NCI-H82 treated with DMSO at 0.1 percent for 48 hours (cell line): ENCODE results near the gene ABL1.

Experiments used
- DNase-seq: peaks from one replicate; lab custom pipeline; 2025; ENCODE audit not compliant: unreplicated experiment; lab: John Stamatoyannopoulos, UW

Gene ABL1

GRCh38 chr9:130927995-130928900 lies 93.2 kb downstream of the ABL1 start:
- no peak for DNase-seq

GRCh38 chr9:130929571-130930038 lies 94.6 kb downstream of the ABL1 start:
- no peak for DNase-seq

- DNase-seq, result no peak
Measured at GRCh38 chr9:130930132-130930803, 95.2 kb downstream of the ABL1 start.

GRCh38 chr9:130930804-130931349 lies 95.8 kb downstream of the ABL1 start:
- no peak for DNase-seq

GRCh38 chr9:130931508-130932254 lies 96.6 kb downstream of the ABL1 start:
- DNase-seq, result no peak

GRCh38 chr9:130932255-130933079 lies 97.4 kb downstream of the ABL1 start:
- DNase-seq, result no peak

GRCh38 chr9:130933114-130934046 lies 98.3 kb downstream of the ABL1 start:
- DNase-seq, result no peak

GRCh38 chr9:130934246-130934645 lies 99.2 kb downstream of the ABL1 start:
- DNase-seq, result no peak

- no peak for DNase-seq
Measured at GRCh38 chr9:130934702-130935647, 99.9 kb downstream of the ABL1 start.

GRCh38 chr9:130935648-130936271 lies 100.7 kb downstream of the ABL1 start:
- DNase-seq, result no peak

GRCh38 chr9:130936285-130937117 lies 101.4 kb downstream of the ABL1 start:
- DNase-seq, result no peak
